Measurements from ENCODE around the gene YIPF1. TPM values are rescaled to one million over a fixed set of nuclear protein-coding genes. Genes with fewer than 3 reads are reported as not detected.

The YIPF1 gene
- total RNA-seq, 4 donors from 2014 or later: 14.1 to 27.1 (median 17.6) TPM

Small RNAs within 50 kb of the gene (small RNA-seq; reads per million reads assigned to genes)
- gene AL049745.1: 0 reads per million in 4 donors

Other genes with a start within 250 kb of the YIPF1 start
- under 1 TPM in 2 of 4 donors, not detected in 2; 0.16 to 0.27 TPM for gene GLIS1, start 150.6 kb downstream of the YIPF1 start, total RNA-seq
- 10 to 100 TPM in 1 of 4 donors, 1 to 10 TPM in 3; 6.7 to 10.3 (median 7.1) TPM for gene NDC1, start 51.5 kb downstream of the YIPF1 start, total RNA-seq
- not detected for gene DIO1, start 4.4 kb upstream of the YIPF1 start, total RNA-seq
- 10 to 100 TPM; 17.7 to 27.1 (median 21.3) TPM for gene IFT25, start 55.9 kb upstream of the YIPF1 start, total RNA-seq
- 10 to 100 TPM; 19.6 to 31.4 (median 23.9) TPM for gene LRRC42, start 56.6 kb upstream of the YIPF1 start, total RNA-seq
- gene LDLRAD1, start 128.4 kb upstream of the YIPF1 start, total RNA-seq: not detected
- gene TMEM59, start 163.4 kb upstream of the YIPF1 start, total RNA-seq: 100 to 1,000 TPM; 238 to 466 (median 352) TPM
- 10 to 100 TPM in 1 of 4 donors, 1 to 10 TPM in 3; 3.6 to 10.2 (median 9.1) TPM for gene TCEANC2, start 163.8 kb upstream of the YIPF1 start, total RNA-seq